Liver (tissue), 9 donors: ENCODE results near the gene KNTC1. TPM values are rescaled to one million over a fixed set of nuclear protein-coding genes. Genes with fewer than 3 reads are reported as not detected.
"Not testable (repeated sequence)": the region's sequence is repeated elsewhere in the genome, so short reads cannot be mapped to it uniquely, and the experiment has no call there.

ENCODE experiments used
- DNase-seq: peaks from one replicate; pipeline ENCODE4 v3.0.0-alpha.2; 2017; ENCODE audit warnings: low spot score
- H3K27ac ChIP-seq, 2 donors: one replicate each; pipeline ENCODE4 v1.7.0; 2013; ENCODE audit warnings: inconsistent platforms in 2 of 2, low read length in 2 of 2, control low read depth in 1 of 2, low read depth in 1 of 2, mild to moderate bottlenecking in 1 of 2
- H3K27me3 ChIP-seq, 4 donors: one replicate each; pipeline versions ENCODE4 v1.6.1 to v1.7.0; 2013; ENCODE audit warnings: low read length in 3 of 4, inconsistent platforms in 1 of 4, mild to moderate bottlenecking in 1 of 4, moderate library complexity in 1 of 4; ENCODE audit not compliant: control insufficient read depth in 4 of 4, insufficient read depth in 4 of 4
- H3K36me3 ChIP-seq, 4 donors: one replicate each; pipeline versions ENCODE4 v1.6.1 to v1.7.0; 2013; ENCODE audit warnings: low read length in 3 of 4, mild to moderate bottlenecking in 3 of 4, low read depth in 1 of 4, moderate library complexity in 1 of 4; ENCODE audit not compliant: control insufficient read depth in 4 of 4, insufficient read depth in 3 of 4
- H3K4me1 ChIP-seq, 4 donors: one replicate each; pipeline versions ENCODE4 v1.6.1 to v1.7.0; 2013; ENCODE audit warnings: low read length in 3 of 4, mild to moderate bottlenecking in 3 of 4, moderate library complexity in 1 of 4; ENCODE audit not compliant: control insufficient read depth in 4 of 4, insufficient read depth in 4 of 4
- H3K4me3 ChIP-seq, 3 donors: one replicate each; pipeline versions ENCODE4 v1.6.1 to v1.7.0; 2013; ENCODE audit warnings: low read length in 3 of 3, control low read depth in 1 of 3, low read depth in 1 of 3, mild to moderate bottlenecking in 1 of 3
- H3K9ac ChIP-seq, 2 donors: one replicate each; pipeline ENCODE4 v1.7.0; 2013; ENCODE audit warnings: low read length in 2 of 2, mild to moderate bottlenecking in 2 of 2, moderate library complexity in 2 of 2, control low read depth in 1 of 2, low read depth in 1 of 2
- H3K9me3 ChIP-seq, 4 donors: one replicate each; pipeline versions ENCODE4 v1.6.1 to v1.7.0; 2013; ENCODE audit warnings: low read length in 3 of 4; ENCODE audit not compliant: control insufficient read depth in 4 of 4
- FOXA1 ChIP-seq: IDR thresholded peaks from 2 replicates; pipeline ENCODE4 v1.6.1; 2016; ENCODE audit warnings: antibody characterized with exemption
- FOXA2 ChIP-seq: IDR thresholded peaks from 2 replicates; pipeline ENCODE4 v1.6.1; 2016; ENCODE audit warnings: antibody characterized with exemption
- GABPA ChIP-seq, 2 donors: IDR thresholded peaks in 1 of 2; conservative IDR thresholded peaks in 1 of 2; 2 replicates each; pipeline ENCODE4 v1.6.1; 2016; ENCODE audit warnings: antibody characterized with exemption in 2 of 2, mild to moderate bottlenecking in 1 of 2, moderate library complexity in 1 of 2
- HNF4A ChIP-seq, 2 donors: conservative IDR thresholded peaks; 2 replicates each; pipeline ENCODE4 v1.6.1; 2016; ENCODE audit warnings: antibody characterized with exemption in 2 of 2, mild to moderate bottlenecking in 2 of 2
- HNF4G ChIP-seq: IDR thresholded peaks from 2 replicates; pipeline ENCODE4 v1.6.1; 2016; ENCODE audit warnings: antibody characterized with exemption
- JUND ChIP-seq, 2 donors: IDR thresholded peaks; 2 replicates each; pipeline ENCODE4 v1.6.1; 2016; ENCODE audit warnings: antibody characterized with exemption in 2 of 2
- NR2F2 ChIP-seq: IDR thresholded peaks from 2 replicates; pipeline ENCODE4 v1.6.1; 2016; ENCODE audit warnings: antibody characterized with exemption
- RAD21 ChIP-seq, 2 donors: IDR thresholded peaks; 2 replicates each; pipeline ENCODE4 v1.6.1; 2016; ENCODE audit warnings: antibody characterized with exemption in 2 of 2, mild to moderate bottlenecking in 2 of 2
- RXRA ChIP-seq, 2 donors: IDR thresholded peaks; 2 replicates each; pipeline ENCODE4 v1.6.1; 2017 to 2018; ENCODE audit warnings: antibody characterized with exemption in 2 of 2, mild to moderate bottlenecking in 1 of 2
- SP1 ChIP-seq: IDR thresholded peaks from 2 replicates; pipeline ENCODE4 v1.6.1; 2018; ENCODE audit warnings: antibody characterized with exemption, mild to moderate bottlenecking
- TAF1 ChIP-seq: conservative IDR thresholded peaks from 2 replicates; pipeline ENCODE4 v1.6.1; 2016; ENCODE audit warnings: antibody characterized with exemption, mild to moderate bottlenecking
- YY1 ChIP-seq: IDR thresholded peaks from 2 replicates; pipeline ENCODE4 v1.6.1; 2016; ENCODE audit warnings: antibody characterized with exemption, mild to moderate bottlenecking
- WGBS: extraction: QIAGEN DNeasy Blood & Tissue Kit; methylation state at CpG from one replicate; pipeline ENCODE4 v1.1.7; 2013; 5-methylcytosine and 5-hydroxymethylcytosine counted together
- polyA plus RNA-seq, 2 donors: library from polyadenylated mRNA; stranded (reverse) in 1 of 2; unstranded in 1 of 2; fragments of 200-250 nt in 1 of 2; fragments of >200 nt in 1 of 2; fragmentation: Nextera tagmentation in 1 of 2; extraction: Ambion mirVana in 1 of 2; gene quantifications; one replicate each; pipeline versions ENCODE4 v1.2.1 to v1.2.3, GENCODE V29; 2013 to 2015
- total RNA-seq, 2 donors: library from RNA; depleted of rRNA; stranded (reverse); fragments of >200 nt; gene quantifications; one replicate each; pipeline ENCODE4 v1.2.3, GENCODE V29; 2014
- TF ChIP-seq, protein P1 (sequence below): IDR thresholded peaks from 2 replicates; pipeline ENCODE4 v1.6.1; 2016; ENCODE audit warnings: antibody characterized with exemption
- TF ChIP-seq, protein P2 (sequence below): fragments of 150-350 bp; IDR thresholded peaks from 2 replicates; pipeline ENCODE4 v1.5.1; 2017; ENCODE audit warnings: improper control_type of control experiment, low read depth, low read length; ENCODE audit not compliant: missing input control
- TF ChIP-seq, protein P3 (sequence below): IDR thresholded peaks from 2 replicates; pipeline ENCODE4 v1.6.1; 2016; ENCODE audit warnings: antibody characterized with exemption
- TF ChIP-seq, protein P4 (sequence below): IDR thresholded peaks from 2 replicates; pipeline ENCODE4 v1.6.1; 2016; ENCODE audit warnings: antibody characterized with exemption
- TF ChIP-seq, protein P5 (sequence below): IDR thresholded peaks from 2 replicates; pipeline ENCODE4 v1.6.1; 2016; ENCODE audit warnings: antibody characterized with exemption, mild to moderate bottlenecking
- donor health status: healthy.
- donor health status: healthy.
- donor health status: healthy.
- donor health status: healthy.
- donor health status: healthy.

KNTC1 gene
- total and polyA plus RNA-seq, 4 donors = 1.3 to 34.7 (median 4.0) TPM

DNA sequence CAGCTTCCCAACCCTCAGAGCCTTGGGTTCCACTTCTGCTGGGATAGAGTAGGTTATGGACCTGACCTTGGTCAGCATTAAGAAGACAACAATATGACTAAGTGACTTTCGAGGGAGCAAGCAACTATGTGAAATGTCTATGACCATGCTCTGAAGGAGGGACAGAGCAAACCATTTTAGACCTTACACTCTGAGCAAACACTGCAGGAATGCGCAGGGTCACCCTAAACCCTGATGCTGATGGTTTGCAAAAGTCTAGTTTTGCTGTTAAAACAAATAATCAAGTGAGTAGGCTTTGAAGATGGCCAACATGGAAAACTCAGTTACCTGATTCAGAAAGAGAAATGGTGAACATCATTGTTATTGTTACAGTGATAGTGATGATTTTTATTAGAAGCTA, 35.1 kb upstream of the KNTC1 start:
- H3K27me3 ChIP-seq = no peaks in the 10 kb centered on the region
- H3K36me3 ChIP-seq = peaks cover 7 to 24% (median 16%) of the 10 kb centered on the region in 4 donors
- no peak for TF ChIP-seq YY1
- TF ChIP-seq, protein P1, sequence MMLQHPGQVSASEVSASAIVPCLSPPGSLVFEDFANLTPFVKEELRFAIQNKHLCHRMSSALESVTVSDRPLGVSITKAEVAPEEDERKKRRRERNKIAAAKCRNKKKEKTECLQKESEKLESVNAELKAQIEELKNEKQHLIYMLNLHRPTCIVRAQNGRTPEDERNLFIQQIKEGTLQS = no peak
- no peak for TF ChIP-seq HNF4G
- TF ChIP-seq, protein P2, sequence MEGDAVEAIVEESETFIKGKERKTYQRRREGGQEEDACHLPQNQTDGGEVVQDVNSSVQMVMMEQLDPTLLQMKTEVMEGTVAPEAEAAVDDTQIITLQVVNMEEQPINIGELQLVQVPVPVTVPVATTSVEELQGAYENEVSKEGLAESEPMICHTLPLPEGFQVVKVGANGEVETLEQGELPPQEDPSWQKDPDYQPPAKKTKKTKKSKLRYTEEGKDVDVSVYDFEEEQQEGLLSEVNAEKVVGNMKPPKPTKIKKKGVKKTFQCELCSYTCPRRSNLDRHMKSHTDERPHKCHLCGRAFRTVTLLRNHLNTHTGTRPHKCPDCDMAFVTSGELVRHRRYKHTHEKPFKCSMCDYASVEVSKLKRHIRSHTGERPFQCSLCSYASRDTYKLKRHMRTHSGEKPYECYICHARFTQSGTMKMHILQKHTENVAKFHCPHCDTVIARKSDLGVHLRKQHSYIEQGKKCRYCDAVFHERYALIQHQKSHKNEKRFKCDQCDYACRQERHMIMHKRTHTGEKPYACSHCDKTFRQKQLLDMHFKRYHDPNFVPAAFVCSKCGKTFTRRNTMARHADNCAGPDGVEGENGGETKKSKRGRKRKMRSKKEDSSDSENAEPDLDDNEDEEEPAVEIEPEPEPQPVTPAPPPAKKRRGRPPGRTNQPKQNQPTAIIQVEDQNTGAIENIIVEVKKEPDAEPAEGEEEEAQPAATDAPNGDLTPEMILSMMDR = no peak
- TF ChIP-seq TAF1 = no peak
- no peak for TF ChIP-seq RXRA (IDR thresholded peaks at IDR 0.05)
- no peak for TF ChIP-seq FOXA1
- no peak for TF ChIP-seq GABPA (IDR thresholded peaks at IDR 0.05 in 1 of 2, conservative IDR thresholded peaks at IDR 0.05 in 1 of 2)
- TF ChIP-seq JUND (IDR thresholded peaks at IDR 0.05) = no peak
- TF ChIP-seq, protein P3, sequence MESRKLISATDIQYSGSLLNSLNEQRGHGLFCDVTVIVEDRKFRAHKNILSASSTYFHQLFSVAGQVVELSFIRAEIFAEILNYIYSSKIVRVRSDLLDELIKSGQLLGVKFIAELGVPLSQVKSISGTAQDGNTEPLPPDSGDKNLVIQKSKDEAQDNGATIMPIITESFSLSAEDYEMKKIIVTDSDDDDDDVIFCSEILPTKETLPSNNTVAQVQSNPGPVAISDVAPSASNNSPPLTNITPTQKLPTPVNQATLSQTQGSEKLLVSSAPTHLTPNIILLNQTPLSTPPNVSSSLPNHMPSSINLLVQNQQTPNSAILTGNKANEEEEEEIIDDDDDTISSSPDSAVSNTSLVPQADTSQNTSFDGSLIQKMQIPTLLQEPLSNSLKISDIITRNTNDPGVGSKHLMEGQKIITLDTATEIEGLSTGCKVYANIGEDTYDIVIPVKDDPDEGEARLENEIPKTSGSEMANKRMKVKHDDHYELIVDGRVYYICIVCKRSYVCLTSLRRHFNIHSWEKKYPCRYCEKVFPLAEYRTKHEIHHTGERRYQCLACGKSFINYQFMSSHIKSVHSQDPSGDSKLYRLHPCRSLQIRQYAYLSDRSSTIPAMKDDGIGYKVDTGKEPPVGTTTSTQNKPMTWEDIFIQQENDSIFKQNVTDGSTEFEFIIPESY = no peak
- TF ChIP-seq HNF4A (conservative IDR thresholded peaks at IDR 0.05) = no peak
- TF ChIP-seq, protein P4, sequence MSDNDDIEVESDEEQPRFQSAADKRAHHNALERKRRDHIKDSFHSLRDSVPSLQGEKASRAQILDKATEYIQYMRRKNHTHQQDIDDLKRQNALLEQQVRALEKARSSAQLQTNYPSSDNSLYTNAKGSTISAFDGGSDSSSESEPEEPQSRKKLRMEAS = no peak
- no peak for TF ChIP-seq SP1
- TF ChIP-seq RAD21 (IDR thresholded peaks at IDR 0.05) = no peak
- no peak for TF ChIP-seq FOXA2
- TF ChIP-seq, protein P5, sequence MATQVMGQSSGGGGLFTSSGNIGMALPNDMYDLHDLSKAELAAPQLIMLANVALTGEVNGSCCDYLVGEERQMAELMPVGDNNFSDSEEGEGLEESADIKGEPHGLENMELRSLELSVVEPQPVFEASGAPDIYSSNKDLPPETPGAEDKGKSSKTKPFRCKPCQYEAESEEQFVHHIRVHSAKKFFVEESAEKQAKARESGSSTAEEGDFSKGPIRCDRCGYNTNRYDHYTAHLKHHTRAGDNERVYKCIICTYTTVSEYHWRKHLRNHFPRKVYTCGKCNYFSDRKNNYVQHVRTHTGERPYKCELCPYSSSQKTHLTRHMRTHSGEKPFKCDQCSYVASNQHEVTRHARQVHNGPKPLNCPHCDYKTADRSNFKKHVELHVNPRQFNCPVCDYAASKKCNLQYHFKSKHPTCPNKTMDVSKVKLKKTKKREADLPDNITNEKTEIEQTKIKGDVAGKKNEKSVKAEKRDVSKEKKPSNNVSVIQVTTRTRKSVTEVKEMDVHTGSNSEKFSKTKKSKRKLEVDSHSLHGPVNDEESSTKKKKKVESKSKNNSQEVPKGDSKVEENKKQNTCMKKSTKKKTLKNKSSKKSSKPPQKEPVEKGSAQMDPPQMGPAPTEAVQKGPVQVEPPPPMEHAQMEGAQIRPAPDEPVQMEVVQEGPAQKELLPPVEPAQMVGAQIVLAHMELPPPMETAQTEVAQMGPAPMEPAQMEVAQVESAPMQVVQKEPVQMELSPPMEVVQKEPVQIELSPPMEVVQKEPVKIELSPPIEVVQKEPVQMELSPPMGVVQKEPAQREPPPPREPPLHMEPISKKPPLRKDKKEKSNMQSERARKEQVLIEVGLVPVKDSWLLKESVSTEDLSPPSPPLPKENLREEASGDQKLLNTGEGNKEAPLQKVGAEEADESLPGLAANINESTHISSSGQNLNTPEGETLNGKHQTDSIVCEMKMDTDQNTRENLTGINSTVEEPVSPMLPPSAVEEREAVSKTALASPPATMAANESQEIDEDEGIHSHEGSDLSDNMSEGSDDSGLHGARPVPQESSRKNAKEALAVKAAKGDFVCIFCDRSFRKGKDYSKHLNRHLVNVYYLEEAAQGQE = no peak
- no peak for TF ChIP-seq NR2F2
- no peak for DNase-seq
- H3K9ac ChIP-seq = no peak overlapping the region
- no peak overlapping the region for H3K4me3 ChIP-seq
- H3K4me1 ChIP-seq = peaks cover 12 to 31% (median 25%) of the 10 kb centered on the region in 4 donors
- no peak overlapping the region for H3K27ac ChIP-seq
- no peaks in the 10 kb centered on the region for H3K9me3 ChIP-seq
- 90% methylated on average over 2 of the region's 2 CpGs for WGBS

DNA sequence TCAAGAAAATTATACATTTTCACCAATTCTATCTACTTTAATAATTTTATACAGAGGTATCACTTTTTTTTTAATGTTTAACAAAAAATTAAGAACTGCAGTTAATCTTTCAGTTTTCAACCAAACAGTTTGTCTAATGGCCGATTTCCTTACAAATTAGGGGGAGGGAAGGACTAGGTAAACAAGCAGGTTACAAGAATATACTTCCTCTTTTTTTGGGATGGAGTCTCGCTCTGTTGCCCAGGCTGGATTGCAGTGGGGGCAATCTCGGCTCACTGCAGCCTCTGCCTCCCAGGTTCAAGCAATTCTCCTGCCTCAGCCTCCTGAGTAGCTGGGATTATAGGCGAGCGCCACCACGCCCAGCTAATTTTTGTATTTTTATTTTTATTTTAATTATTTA, 33.8 kb upstream of the KNTC1 start:
- WGBS = 80% methylated on average over 6 of the region's 6 CpGs
- not testable (repeated sequence) for H3K27me3 ChIP-seq, H3K9me3 ChIP-seq, DNase-seq, H3K27ac ChIP-seq, H3K9ac ChIP-seq, H3K4me3 ChIP-seq
- peaks cover 13 to 20% (median 18%) of the 10 kb centered on the region in 4 donors for H3K4me1 ChIP-seq
- peaks cover 7 to 24% (median 14%) of the 10 kb centered on the region in 4 donors for H3K36me3 ChIP-seq
